ENCODE data around the gene KRT76.
"Not testable (repeated sequence)": the region's sequence is repeated elsewhere in the genome, so short reads cannot be mapped to it uniquely, and the experiment has no call there.

The KRT76 gene

GRCh38 chr12:52755533-52755932 lies 21.6 kb downstream of the KRT76 start:
- no peak for DNase-seq

- DNase-seq, result no peak
Observed at GRCh38 chr12:52754135-52754534, 23.0 kb downstream of the KRT76 start.

GRCh38 chr12:52753283-52753682 lies 23.9 kb downstream of the KRT76 start:
- DNase-seq, result no peak

GRCh38 chr12:52752516-52752915 lies 24.6 kb downstream of the KRT76 start:
- no peak for DNase-seq

- DNase-seq, result no peak
Observed at GRCh38 chr12:52751795-52752194, 25.4 kb downstream of the KRT76 start.

- not testable (repeated sequence) for DNase-seq
Observed at GRCh38 chr12:52750532-52750931, 26.6 kb downstream of the KRT76 start.

- DNase-seq, result no peak
Observed at GRCh38 chr12:52749827-52750226, 27.3 kb downstream of the KRT76 start.

GRCh38 chr12:52748578-52748977 lies 28.6 kb downstream of the KRT76 start:
- no peak for DNase-seq

GRCh38 chr12:52745554-52745953 lies 31.6 kb downstream of the KRT76 start:
- DNase-seq, result no peak

GRCh38 chr12:52744493-52745156 lies 32.5 kb downstream of the KRT76 start:
- DNase-seq, result no peak

GRCh38 chr12:52742822-52743457 lies 34.2 kb downstream of the KRT76 start:
- DNase-seq, result no peak

GRCh38 chr12:52742196-52742580 lies 35.0 kb downstream of the KRT76 start:
- no peak for DNase-seq

GRCh38 chr12:52741375-52742195 lies 35.6 kb downstream of the KRT76 start:
- no peak for DNase-seq

- DNase-seq, result no peak
Observed at GRCh38 chr12:52740584-52740983, 36.6 kb downstream of the KRT76 start.

- DNase-seq, result no peak
Observed at GRCh38 chr12:52739963-52740362, 37.2 kb downstream of the KRT76 start.

- no peak for DNase-seq
Observed at GRCh38 chr12:52735816-52736632, 41.1 kb downstream of the KRT76 start.

GRCh38 chr12:52735106-52735505 lies 42.0 kb downstream of the KRT76 start:
- no peak for DNase-seq

GRCh38 chr12:52730793-52731192 lies 46.4 kb downstream of the KRT76 start:
- no peak for DNase-seq

- DNase-seq, result no peak
Observed at GRCh38 chr12:52730383-52730782, 46.8 kb downstream of the KRT76 start.

- no peak for DNase-seq
Observed at GRCh38 chr12:52729147-52729546, 48.0 kb downstream of the KRT76 start.

GRCh38 chr12:52728374-52728773 lies 48.8 kb downstream of the KRT76 start:
- no peak for DNase-seq

- DNase-seq, result no peak
Observed at GRCh38 chr12:52727037-52727436, 50.1 kb downstream of the KRT76 start.

GRCh38 chr12:52726451-52726850 lies 50.7 kb downstream of the KRT76 start:
- no peak for DNase-seq
